PFSK-1 (cell line): ENCODE measurements around the gene RTN1.

Experiments
- POLR2AphosphoS5 ChIP-seq: IDR thresholded peaks from 2 replicates; pipeline ENCODE4 v1.6.1; 2012; ENCODE audit warnings: low read depth, mild to moderate bottlenecking, control low read depth, low read length, moderate library complexity
- SIN3A ChIP-seq: IDR thresholded peaks from 2 replicates; pipeline ENCODE4 v1.6.1; 2012; ENCODE audit warnings: mild to moderate bottlenecking, low read length, moderate library complexity, borderline replicate concordance; ENCODE audit not compliant: insufficient read depth

- TF ChIP-seq SIN3A (no peak), POLR2AphosphoS5 (no peak)
These were observed 99.0 kb downstream of the RTN1 start for GRCh38 chr14:59771577-59771976.
